ENCODE measurements around the gene MST1. TPM values are rescaled to one million over a fixed set of nuclear protein-coding genes. Genes with fewer than 3 reads are reported as not detected.
"Not testable (repeated sequence)": the region's sequence is repeated elsewhere in the genome, so short reads cannot be mapped to it uniquely, and the experiment has no call there.

Gene MST1
- total and polyA plus RNA-seq, 2 experiments from 2014 or later = 31.3 to 48.7 TPM

DNA sequence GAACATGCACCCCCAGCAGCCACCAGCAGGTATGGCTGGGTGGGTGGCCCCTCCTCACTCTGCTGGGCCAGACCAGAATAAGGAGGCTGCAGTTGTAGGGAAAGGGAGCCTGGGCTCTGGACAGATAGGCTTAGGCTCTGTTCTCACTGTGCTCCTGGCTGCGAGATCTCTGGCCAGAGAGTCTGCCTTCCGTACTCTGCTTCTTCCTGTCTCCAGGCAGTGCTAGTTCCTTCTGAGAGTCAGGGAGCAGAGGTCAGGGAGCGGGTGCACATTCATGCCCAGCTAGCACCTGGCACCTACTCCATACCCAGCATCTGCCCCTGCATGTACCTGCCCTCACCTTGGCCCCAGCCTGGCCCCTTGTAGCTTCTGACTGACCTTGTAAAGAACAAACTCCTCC, 2.2 kb upstream of the MST1 start:
- not testable (repeated sequence) for H3K36me3 ChIP-seq; H3K27me3 ChIP-seq; H3K27ac ChIP-seq; DNase-seq (ENCODE audit: low read depth in 1 of 2, low spot score in 1 of 2); H3K4me3 ChIP-seq; H3K4me1 ChIP-seq (ENCODE audit: low read depth); H3K9me3 ChIP-seq (ENCODE audit: low read depth)

DNA sequence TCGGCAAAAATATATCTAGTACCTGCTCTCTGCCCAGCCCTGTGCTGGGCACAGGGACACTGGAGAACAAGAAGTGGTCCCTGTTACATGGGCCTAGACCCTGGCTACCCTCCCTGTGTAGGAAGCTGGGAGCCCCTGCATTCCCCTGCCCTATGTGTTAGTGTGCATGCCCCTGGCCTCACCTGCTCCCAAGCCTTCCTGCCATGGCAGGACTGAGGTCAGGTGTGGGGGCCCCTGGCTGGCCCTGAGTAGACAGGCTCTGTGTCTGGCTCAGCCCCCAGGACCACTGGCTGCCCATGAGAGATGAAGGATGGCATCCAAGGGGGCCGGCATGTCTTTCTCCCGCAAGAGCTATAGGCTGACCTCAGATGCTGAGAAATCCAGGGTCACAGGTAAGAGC, 1.6 kb upstream of the MST1 start:
- H3K27ac ChIP-seq; H3K27me3 ChIP-seq; H3K36me3 ChIP-seq; H3K9me3 ChIP-seq (ENCODE audit: low read depth); DNase-seq (ENCODE audit: low read depth in 1 of 2, low spot score in 1 of 2); H3K4me3 ChIP-seq; H3K4me1 ChIP-seq (ENCODE audit: low read depth): not testable (repeated sequence)

DNA sequence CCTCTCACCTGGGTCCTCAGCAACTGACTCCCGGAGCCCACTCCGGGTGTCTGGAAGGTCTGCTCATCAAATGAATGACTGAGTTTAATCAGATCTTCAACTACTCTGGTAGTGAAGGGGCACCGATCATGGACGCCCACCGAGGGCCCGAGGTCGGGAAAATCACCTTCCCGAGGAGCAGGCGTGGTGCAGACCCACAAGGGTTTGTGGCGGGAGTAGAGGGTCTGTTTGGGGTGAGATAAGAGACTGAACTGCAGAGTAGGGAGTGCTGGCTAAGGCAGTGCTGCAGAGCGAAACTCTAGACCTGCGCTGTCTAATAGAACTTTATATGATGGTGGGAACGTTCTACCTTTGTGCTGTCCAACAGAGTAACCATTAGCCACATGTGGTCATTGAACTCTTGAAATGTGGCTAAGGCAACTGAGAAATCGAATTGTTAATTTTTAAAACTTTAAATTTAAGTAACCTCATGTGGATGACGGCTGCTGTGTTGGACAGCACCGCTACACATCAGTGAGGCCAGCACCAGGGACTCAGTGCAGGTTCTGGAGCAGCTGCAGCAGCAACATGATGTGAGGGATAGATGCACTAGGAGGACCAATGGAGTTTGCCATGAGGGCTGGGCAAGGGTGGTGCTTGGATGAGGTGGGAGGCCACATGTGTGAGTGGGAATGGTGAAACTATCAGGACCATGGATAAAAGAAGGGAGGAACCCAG, 792 bp upstream of the MST1 start:
- H3K9me3 ChIP-seq (ENCODE audit: low read depth); DNase-seq (ENCODE audit: low read depth in 1 of 2, low spot score in 1 of 2); H3K27me3 ChIP-seq; H3K4me1 ChIP-seq (ENCODE audit: low read depth); H3K36me3 ChIP-seq: not testable (repeated sequence)
- Histone ChIP-seq H3K4me3 (peak overlapping the region; percentile 45), H3K27ac (peak overlapping the region; percentile 83)

DNA sequence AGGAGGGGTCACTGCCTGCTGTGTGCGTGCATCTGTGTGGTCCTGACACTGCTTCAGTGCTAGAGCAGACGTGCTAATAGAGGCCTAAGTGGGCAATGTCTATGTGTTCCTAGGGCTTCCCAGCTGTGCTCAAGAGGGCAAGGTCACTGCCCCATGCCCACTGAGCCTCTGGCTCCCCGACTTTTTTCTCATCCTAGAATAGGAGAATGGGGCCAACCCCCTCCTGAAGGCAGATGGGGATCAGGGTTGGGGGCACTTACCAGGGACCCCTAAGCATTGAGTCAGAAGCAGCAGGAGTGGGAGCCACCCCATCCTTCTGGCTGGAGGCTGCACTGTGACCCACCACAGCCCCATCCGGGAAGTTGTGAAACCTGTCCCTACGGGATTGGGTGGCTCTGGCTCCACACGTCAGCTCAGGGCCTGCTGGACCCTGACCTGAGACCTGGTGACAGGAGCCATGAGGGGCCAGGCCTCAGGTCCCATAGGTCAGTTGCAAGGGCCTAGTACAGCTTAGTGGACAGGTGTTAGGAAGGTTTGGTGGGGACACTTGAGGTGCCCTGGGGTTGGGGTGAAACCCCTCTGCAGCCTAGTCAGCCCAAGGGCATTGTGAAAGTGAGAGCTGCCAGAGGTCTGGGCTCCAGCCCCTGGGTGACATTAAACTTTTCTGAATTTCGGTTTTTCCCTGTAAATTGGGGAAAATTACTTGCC, 782 bp downstream of the MST1 start:
- Histone ChIP-seq H3K4me3 (peak overlapping the region; percentile 45), H3K27ac (peak overlapping the region; percentile 83)
- H3K27me3 ChIP-seq; H3K36me3 ChIP-seq; H3K9me3 ChIP-seq (ENCODE audit: low read depth); H3K4me1 ChIP-seq (ENCODE audit: low read depth); DNase-seq (ENCODE audit: low read depth in 1 of 2, low spot score in 1 of 2): not testable (repeated sequence)

DNA sequence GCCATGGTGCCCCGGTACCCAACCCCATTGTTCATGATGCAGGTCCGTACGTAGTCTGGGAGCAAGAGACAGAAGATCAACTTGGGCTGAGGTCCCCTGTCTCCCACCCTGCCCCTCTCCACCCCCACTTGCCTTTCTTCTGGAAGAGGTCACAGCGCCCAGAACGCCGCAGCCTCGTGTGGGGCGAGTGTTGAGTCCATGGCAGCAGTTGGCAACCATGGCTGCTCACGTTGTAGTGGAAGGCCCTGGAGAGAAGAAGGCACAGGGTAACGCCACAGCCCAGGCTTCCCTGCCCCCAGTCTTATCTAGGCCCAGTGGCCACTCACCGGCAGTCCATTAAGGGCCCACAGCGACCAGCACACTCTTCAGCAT, 1.9 kb downstream of the MST1 start:
- Histone ChIP-seq H3K36me3 (peaks cover 13% of the 10 kb centered on the region), H3K4me3 (peak overlapping the region; percentile 41)
- not testable (repeated sequence) for DNase-seq (ENCODE audit: low read depth in 1 of 2, low spot score in 1 of 2); H3K4me1 ChIP-seq (ENCODE audit: low read depth); H3K9me3 ChIP-seq (ENCODE audit: low read depth); H3K27me3 ChIP-seq; H3K27ac ChIP-seq

DNA sequence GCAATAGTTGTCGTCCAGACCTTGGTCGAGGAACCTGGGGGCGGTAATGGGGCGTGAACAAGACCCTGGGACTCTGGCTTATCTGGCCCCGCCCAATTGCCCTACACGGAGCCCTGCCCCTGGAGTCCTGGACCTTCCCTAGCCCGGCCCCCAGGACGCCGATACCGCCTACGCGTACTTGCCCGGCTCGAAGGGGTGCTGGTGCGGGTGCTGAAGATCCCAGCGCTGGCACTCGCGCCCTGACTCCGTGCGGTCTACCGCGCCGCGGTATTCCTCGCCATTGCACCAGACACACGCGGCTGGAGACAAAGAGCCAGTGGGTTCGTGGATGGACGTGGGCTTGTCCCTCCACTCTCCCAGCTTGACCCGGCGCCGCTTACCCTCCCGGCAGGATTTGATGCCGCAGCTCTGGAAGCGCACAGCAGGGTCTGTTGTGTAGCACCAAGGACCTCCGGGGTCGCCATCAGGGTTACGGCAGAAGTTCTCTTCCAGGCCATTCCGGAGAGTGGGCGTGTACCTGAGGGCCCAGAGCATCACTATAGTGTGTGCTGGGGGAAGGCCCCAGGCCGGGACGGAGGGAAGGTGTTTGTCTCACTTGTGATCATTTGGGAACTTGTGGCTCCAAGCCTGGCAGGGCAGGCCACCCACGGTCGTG, 2.4 kb downstream of the MST1 start:
- H3K4me1 ChIP-seq (ENCODE audit: low read depth); H3K9me3 ChIP-seq (ENCODE audit: low read depth); H3K27ac ChIP-seq; H3K27me3 ChIP-seq: not testable (repeated sequence)
- peak overlapping the region; percentile 41 for H3K4me3 ChIP-seq
- DNase-seq (ENCODE audit: low read depth in 1 of 2, low spot score in 1 of 2) = peak; percentile 74 to 91
- H3K36me3 ChIP-seq = peaks cover 18% of the 10 kb centered on the region

DNA sequence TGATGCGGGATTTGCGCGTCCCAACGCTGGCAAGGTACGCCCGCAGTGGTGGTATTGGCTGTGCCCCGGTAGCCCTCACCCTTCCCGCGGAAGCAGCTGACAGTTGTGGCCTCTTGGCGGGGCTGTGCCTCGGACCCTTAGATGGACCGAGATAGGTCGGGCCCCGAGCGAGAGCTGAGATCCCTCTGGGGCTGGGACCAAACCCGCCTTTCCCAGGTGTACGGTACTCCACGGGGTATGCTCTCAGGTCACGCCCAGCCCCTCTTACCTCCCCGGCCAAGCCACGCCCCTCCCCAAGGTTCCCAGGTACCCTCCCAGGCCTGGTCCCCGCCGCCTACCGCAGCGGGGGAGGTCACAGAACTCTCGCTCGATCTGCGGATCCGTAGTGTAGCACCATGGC, 2.9 kb downstream of the MST1 start:
- not testable (repeated sequence) for H3K9me3 ChIP-seq (ENCODE audit: low read depth); H3K27me3 ChIP-seq; H3K4me1 ChIP-seq (ENCODE audit: low read depth); H3K27ac ChIP-seq
- peak in 1 of 2 donors; percentile 10 for DNase-seq (ENCODE audit: low read depth in 1 of 2, low spot score in 1 of 2)
- Histone ChIP-seq H3K36me3 (peaks cover 21% of the 10 kb centered on the region), H3K4me3 (peak overlapping the region; percentile 41)

DNA sequence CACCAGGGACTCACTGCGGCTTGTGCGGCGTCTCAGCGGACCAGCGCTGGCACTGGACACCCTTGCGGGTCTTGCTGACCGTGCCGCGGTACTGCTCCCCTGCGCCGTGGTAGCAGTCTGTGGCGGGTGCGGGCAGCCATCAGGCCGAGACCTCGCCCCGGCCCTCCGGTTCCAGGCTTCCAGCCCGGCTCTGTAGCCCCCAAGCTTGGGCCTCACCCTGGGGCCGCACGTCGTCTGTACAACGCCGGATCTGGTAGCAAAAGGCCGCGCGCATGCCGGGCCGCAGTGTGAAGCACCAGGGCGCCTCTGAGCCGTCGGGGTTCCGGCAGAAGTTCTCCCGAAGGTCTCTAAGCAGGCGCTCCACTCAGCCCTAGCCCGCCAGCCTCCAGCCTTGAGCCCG, 3.4 kb downstream of the MST1 start:
- not testable (repeated sequence) for H3K9me3 ChIP-seq (ENCODE audit: low read depth); DNase-seq (ENCODE audit: low read depth in 1 of 2, low spot score in 1 of 2); H3K4me1 ChIP-seq (ENCODE audit: low read depth); H3K27ac ChIP-seq; H3K27me3 ChIP-seq; H3K4me3 ChIP-seq
- peaks cover 24% of the 10 kb centered on the region for H3K36me3 ChIP-seq

DNA sequence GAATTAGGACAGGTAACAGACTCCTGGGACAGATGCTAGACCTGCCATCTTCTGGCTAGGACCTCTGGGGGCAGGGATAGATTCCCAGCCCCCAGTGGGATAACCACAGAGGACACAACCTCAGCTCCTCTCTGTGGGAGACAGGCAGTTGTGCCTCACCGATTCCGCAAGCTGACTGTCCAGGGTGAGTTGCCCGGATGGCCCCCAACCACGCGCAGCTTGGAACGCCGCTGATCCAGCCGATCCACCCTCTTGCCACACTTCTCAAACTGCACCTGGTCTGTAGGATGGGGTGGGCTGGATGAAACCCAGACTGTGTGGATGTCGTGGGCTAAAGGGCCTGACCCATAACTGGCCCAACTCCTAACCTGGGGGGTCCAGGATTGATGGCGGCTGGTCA, 4.2 kb downstream of the MST1 start:
- not testable (repeated sequence) for H3K9me3 ChIP-seq (ENCODE audit: low read depth); DNase-seq (ENCODE audit: low read depth in 1 of 2, low spot score in 1 of 2); H3K27me3 ChIP-seq; H3K27ac ChIP-seq; H3K4me1 ChIP-seq (ENCODE audit: low read depth); H3K4me3 ChIP-seq
- H3K36me3 ChIP-seq = peaks cover 28% of the 10 kb centered on the region

DNA sequence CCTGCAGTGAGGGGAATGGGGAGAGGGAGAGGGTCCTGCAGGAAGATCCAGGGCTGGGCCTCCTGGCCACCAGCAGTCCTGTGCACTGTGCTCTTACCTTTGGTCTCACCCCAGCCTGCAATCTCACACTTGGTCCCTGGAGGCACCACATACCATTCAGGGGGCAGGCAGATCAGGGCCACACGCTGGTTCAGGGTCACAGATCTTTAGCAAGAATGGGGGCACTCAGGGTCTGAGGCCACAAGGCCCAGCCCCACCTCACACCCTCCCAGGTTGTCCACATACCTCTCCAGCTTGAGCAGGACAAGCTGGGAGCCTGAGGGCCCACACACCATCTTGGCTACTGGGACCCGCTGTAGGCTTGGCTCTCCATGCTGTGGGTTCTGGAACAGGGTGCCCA, 4.8 kb downstream of the MST1 start:
- not testable (repeated sequence) for H3K9me3 ChIP-seq (ENCODE audit: low read depth); H3K27me3 ChIP-seq; H3K4me3 ChIP-seq; DNase-seq (ENCODE audit: low read depth in 1 of 2, low spot score in 1 of 2); H3K4me1 ChIP-seq (ENCODE audit: low read depth); H3K27ac ChIP-seq
- H3K36me3 ChIP-seq = peaks cover 32% of the 10 kb centered on the region
